ENCODE results near the gene CAMK2A. TPM values are rescaled to one million over a fixed set of nuclear protein-coding genes. Genes with fewer than 3 reads are reported as not detected.

The CAMK2A gene
- total and polyA plus RNA-seq, 2 experiments from 2014 or later, result 0.18 TPM; not detected in 1

- TF ChIP-seq ZNF462 (CRISPR knock-in tag; IDR thresholded peaks at IDR 0.05) (no peak), NANOG (IDR thresholded peaks at IDR 0.05; ENCODE audit: borderline replicate concordance) (no peak)
Observed at GRCh38 chr5:150278046-150278730, 11.4 kb downstream of the CAMK2A start (continued).

- Mint-ChIP-seq H3K36me3 (ENCODE audit: low read depth) (no peaks in the 10 kb centered on the region), H3K4me3 (no peak overlapping the region), H3K27me3 (ENCODE audit: insufficient read depth, low read depth, poor library complexity) (peaks cover 4% of the 10 kb centered on the region), H3K27ac (no peak overlapping the region), H3K9me3 (no peaks in the 10 kb centered on the region), H3K4me1 (peaks cover 3% of the 10 kb centered on the region; the same call in 2 of the 3 replicates)
- Histone ChIP-seq H4K20me1 (replicated peaks; ENCODE audit: insufficient read depth) (no peaks in the 10 kb centered on the region), H3K36me3 (ENCODE audit: insufficient read depth) (no peaks in the 10 kb centered on the region), H2AFZ (no peak overlapping the region), H3K27ac (ENCODE audit: low read depth) (no peak overlapping the region), H3F3A (replicated peaks; ENCODE audit: low read depth) (no peaks in the 10 kb centered on the region), H3K4me1 (ENCODE audit: insufficient read depth) (no peaks in the 10 kb centered on the region), H3K4me2 (no peak overlapping the region), H3K27me3 (ENCODE audit: insufficient read depth) (no peaks in the 10 kb centered on the region), H3K79me2 (replicated peaks; ENCODE audit: insufficient read depth) (no peaks in the 10 kb centered on the region), H3K4me3 (no peak overlapping the region), H3K9me2 (ENCODE audit: insufficient read depth) (no peaks in the 10 kb centered on the region)
- no peak for DNase-seq (ENCODE audit: low spot score)
- ATAC-seq, result no peak
- no peak for TF ChIP-seq EZH2 (IDR thresholded peaks at IDR 0.05; ENCODE audit: low read depth, unreplicated experiment)
- no peak for TF ChIP-seq ETS1 (IDR thresholded peaks at IDR 0.05)
- TF ChIP-seq JUNB (IDR thresholded peaks at IDR 0.05; ENCODE audit: unreplicated experiment), result no peak
- TF ChIP-seq POLR2AphosphoS5 (IDR thresholded peaks at IDR 0.05; ENCODE audit: low read depth), result no peak
- TF ChIP-seq ZNF331 (CRISPR knock-in tag; IDR thresholded peaks at IDR 0.05; ENCODE audit: low read depth), result no peak
- TF ChIP-seq STAT1 (IDR thresholded peaks at IDR 0.05; ENCODE audit: unreplicated experiment), result no peak
- no peak for TF ChIP-seq REST (IDR thresholded peaks at IDR 0.05; ENCODE audit: unreplicated experiment)
- TF ChIP-seq EZH2phosphoT487 (IDR thresholded peaks at IDR 0.05; ENCODE audit: unreplicated experiment), result no peak
Observed at GRCh38 chr5:150277043-150277442, 12.5 kb downstream of the CAMK2A start.
